ENCODE measurements around the gene RNF207.

GRCh38 chr1:6181347-6181770 is 24.6 kb upstream of the RNF207 start:
- TF ChIP-seq, protein P1, sequence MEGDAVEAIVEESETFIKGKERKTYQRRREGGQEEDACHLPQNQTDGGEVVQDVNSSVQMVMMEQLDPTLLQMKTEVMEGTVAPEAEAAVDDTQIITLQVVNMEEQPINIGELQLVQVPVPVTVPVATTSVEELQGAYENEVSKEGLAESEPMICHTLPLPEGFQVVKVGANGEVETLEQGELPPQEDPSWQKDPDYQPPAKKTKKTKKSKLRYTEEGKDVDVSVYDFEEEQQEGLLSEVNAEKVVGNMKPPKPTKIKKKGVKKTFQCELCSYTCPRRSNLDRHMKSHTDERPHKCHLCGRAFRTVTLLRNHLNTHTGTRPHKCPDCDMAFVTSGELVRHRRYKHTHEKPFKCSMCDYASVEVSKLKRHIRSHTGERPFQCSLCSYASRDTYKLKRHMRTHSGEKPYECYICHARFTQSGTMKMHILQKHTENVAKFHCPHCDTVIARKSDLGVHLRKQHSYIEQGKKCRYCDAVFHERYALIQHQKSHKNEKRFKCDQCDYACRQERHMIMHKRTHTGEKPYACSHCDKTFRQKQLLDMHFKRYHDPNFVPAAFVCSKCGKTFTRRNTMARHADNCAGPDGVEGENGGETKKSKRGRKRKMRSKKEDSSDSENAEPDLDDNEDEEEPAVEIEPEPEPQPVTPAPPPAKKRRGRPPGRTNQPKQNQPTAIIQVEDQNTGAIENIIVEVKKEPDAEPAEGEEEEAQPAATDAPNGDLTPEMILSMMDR (conservative IDR thresholded peaks at IDR 0.05; ENCODE audit: low read depth, low read length), result no peak
- no peak for TF ChIP-seq EZH2 (IDR thresholded peaks at IDR 0.05; ENCODE audit: borderline replicate concordance, low read depth, low read length, poor library complexity, severe bottlenecking)
